ENCODE measurements around the gene MRPL17. TPM values are rescaled to one million over a fixed set of nuclear protein-coding genes. Genes with fewer than 3 reads are reported as not detected.

MRPL17 gene
- total and polyA plus RNA-seq, 9 of the 15 experiments (the other 6 are each of a cell fraction or from before 2014, with no cell fraction given): 33.9 to 81.6 (median 43.9) TPM

- peak; percentile 23 for TF ChIP-seq NEUROD1 (IDR thresholded peaks at IDR 0.05; ENCODE audit: borderline replicate concordance, low read depth, low read length, partially characterized antibody)
- TF ChIP-seq ETV5 (CRISPR knock-in tag; IDR thresholded peaks at IDR 0.05; ENCODE audit: low read depth): 0 out of 2 replicates have a peak, but pooled peaks have one; percentile 35
- peak; percentile 69 for TF ChIP-seq HDAC2 (IDR thresholded peaks at IDR 0.05)
- TF ChIP-seq LCOR (CRISPR knock-in tag; IDR thresholded peaks at IDR 0.05): peak; percentile 89
- TF ChIP-seq TSC22D4 (tag; IDR thresholded peaks at IDR 0.05): no peak
- peak; percentile 38; the same call in 1 of the 2 replicates for TF ChIP-seq PKNOX1 (IDR thresholded peaks at IDR 0.05)
- TF ChIP-seq ZNF121 (CRISPR knock-in tag; conservative IDR thresholded peaks at IDR 0.05): no peak
- TF ChIP-seq CBX5 (IDR thresholded peaks at IDR 0.05; ENCODE audit: borderline replicate concordance, low read depth): no peak
- TF ChIP-seq ZNF445 (CRISPR knock-in tag; IDR thresholded peaks at IDR 0.05; ENCODE audit: low read depth): no peak
- peak in 1 of 2 experiments; percentile 85; a peak in 2 of 4 replicates for TF ChIP-seq RCOR1 (IDR thresholded peaks at IDR 0.05; ENCODE audit: borderline replicate concordance in 1 of 2, low read depth in 2 of 2, low read length in 2 of 2)
- TF ChIP-seq, protein P1, sequence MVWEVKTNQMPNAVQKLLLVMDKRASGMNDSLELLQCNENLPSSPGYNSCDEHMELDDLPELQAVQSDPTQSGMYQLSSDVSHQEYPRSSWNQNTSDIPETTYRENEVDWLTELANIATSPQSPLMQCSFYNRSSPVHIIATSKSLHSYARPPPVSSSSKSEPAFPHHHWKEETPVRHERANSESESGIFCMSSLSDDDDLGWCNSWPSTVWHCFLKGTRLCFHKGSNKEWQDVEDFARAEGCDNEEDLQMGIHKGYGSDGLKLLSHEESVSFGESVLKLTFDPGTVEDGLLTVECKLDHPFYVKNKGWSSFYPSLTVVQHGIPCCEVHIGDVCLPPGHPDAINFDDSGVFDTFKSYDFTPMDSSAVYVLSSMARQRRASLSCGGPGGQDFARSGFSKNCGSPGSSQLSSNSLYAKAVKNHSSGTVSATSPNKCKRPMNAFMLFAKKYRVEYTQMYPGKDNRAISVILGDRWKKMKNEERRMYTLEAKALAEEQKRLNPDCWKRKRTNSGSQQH (CRISPR knock-in tag; IDR thresholded peaks at IDR 0.05): no peak
- no peak for TF ChIP-seq RUNX1 (IDR thresholded peaks at IDR 0.05; ENCODE audit: low read depth)
- TF ChIP-seq FOXP1 (CRISPR knock-in tag; IDR thresholded peaks at IDR 0.05): no peak
- peak; percentile 96 for TF ChIP-seq SMARCE1 (IDR thresholded peaks at IDR 0.05)
- peak; percentile 9; the same call in 1 of the 2 replicates for TF ChIP-seq ZNF316 (IDR thresholded peaks at IDR 0.05)
- TF ChIP-seq, protein P2, sequence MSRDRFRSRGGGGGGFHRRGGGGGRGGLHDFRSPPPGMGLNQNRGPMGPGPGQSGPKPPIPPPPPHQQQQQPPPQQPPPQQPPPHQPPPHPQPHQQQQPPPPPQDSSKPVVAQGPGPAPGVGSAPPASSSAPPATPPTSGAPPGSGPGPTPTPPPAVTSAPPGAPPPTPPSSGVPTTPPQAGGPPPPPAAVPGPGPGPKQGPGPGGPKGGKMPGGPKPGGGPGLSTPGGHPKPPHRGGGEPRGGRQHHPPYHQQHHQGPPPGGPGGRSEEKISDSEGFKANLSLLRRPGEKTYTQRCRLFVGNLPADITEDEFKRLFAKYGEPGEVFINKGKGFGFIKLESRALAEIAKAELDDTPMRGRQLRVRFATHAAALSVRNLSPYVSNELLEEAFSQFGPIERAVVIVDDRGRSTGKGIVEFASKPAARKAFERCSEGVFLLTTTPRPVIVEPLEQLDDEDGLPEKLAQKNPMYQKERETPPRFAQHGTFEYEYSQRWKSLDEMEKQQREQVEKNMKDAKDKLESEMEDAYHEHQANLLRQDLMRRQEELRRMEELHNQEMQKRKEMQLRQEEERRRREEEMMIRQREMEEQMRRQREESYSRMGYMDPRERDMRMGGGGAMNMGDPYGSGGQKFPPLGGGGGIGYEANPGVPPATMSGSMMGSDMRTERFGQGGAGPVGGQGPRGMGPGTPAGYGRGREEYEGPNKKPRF (IDR thresholded peaks at IDR 0.05; ENCODE audit: low read depth, low read length): no peak
- no peak for TF ChIP-seq KAT8 (IDR thresholded peaks at IDR 0.05; ENCODE audit: low read depth)
- no peak for TF ChIP-seq NFXL1 (CRISPR knock-in tag; IDR thresholded peaks at IDR 0.05)
- TF ChIP-seq CBFA2T2 (conservative IDR thresholded peaks at IDR 0.05): peak; percentile 82
- 0 out of 2 replicates have a peak, but pooled peaks have one; percentile 51 for TF ChIP-seq EHMT2 (IDR thresholded peaks at IDR 0.05)
- peak; percentile 58 for TF ChIP-seq CREM (IDR thresholded peaks at IDR 0.05; ENCODE audit: low read depth)
- no peak for TF ChIP-seq ZNF444 (CRISPR knock-in tag; IDR thresholded peaks at IDR 0.05)
- TF ChIP-seq GATA2 (CRISPR knock-in tag; IDR thresholded peaks at IDR 0.05): peak; percentile 63
- peak; percentile 42 for TF ChIP-seq MEIS2 (IDR thresholded peaks at IDR 0.05; ENCODE audit: partially characterized antibody)
- TF ChIP-seq ZBTB2 (IDR thresholded peaks at IDR 0.05): peak; percentile 39; the same call in 1 of the 2 replicates
- TF ChIP-seq JUND (IDR thresholded peaks at IDR 0.05; ENCODE audit: borderline replicate concordance, low read depth, low read length): peak; percentile 89
- peak; percentile 89; the same call in 2 of the 3 replicates for TF ChIP-seq JUND (tag; IDR thresholded peaks at IDR 0.05; ENCODE audit: borderline replicate concordance, low read depth, low read length)
These were observed 32.2 kb downstream of the MRPL17 start (continued) for GRCh38 chr11:6650980-6651379.

Data from K562 (cell line).